Loucy (cell line): ENCODE results near the gene EPG5.

Experiments
- H2AFZ ChIP-seq: fragments of 200-600 bp; sonication (generic); 2 replicates; pipeline ENCODE4 v1.6.0; 2016; ENCODE audit warnings: antibody characterized with exemption, mild to moderate bottlenecking, low read length, moderate library complexity
- H3F3A ChIP-seq: fragments of 200-600 bp; 2 replicates; pipeline ENCODE4 v1.6.0; 2016; ENCODE audit warnings: antibody characterized with exemption, low read depth, mild to moderate bottlenecking
- H3K27me3 ChIP-seq: fragments of 200-600 bp; sonication (generic); 2 replicates; pipeline ENCODE4 v1.6.1; 2014; ENCODE audit warnings: low read length, mild to moderate bottlenecking; ENCODE audit not compliant: insufficient read depth, poor library complexity, severe bottlenecking
- H3K36me3 ChIP-seq: fragments of 200-600 bp; sonication (generic); 2 replicates; pipeline ENCODE4 v1.6.1; 2016; ENCODE audit warnings: low read length; ENCODE audit not compliant: insufficient read depth
- H3K4me1 ChIP-seq: fragments of 200-600 bp; sonication (generic); 2 replicates; pipeline ENCODE4 v1.5.1; 2014; ENCODE audit warnings: low read length, mild to moderate bottlenecking; ENCODE audit not compliant: insufficient read depth, poor library complexity, severe bottlenecking
- H3K4me2 ChIP-seq: fragments of 200-600 bp; sonication (generic); 2 replicates; pipeline ENCODE4 v1.6.0; 2014; ENCODE audit warnings: antibody characterized with exemption, low read length, low read depth, mild to moderate bottlenecking; ENCODE audit not compliant: poor library complexity, severe bottlenecking
- H3K4me3 ChIP-seq: fragments of 200-600 bp; sonication (generic); 2 replicates; pipeline ENCODE4 v1.5.1; 2014; ENCODE audit warnings: low read length, mild to moderate bottlenecking, mixed read lengths; ENCODE audit not compliant: poor library complexity, severe bottlenecking
- H3K79me2 ChIP-seq: fragments of 200-600 bp; sonication (generic); 2 replicates; pipeline ENCODE4 v1.6.1; 2014; ENCODE audit warnings: low read length; ENCODE audit not compliant: insufficient read depth
- H3K9ac ChIP-seq: fragments of 200-600 bp; sonication (generic); 2 replicates; pipeline ENCODE4 v1.6.0; 2014; ENCODE audit warnings: mild to moderate bottlenecking, low read depth, low read length, moderate library complexity; ENCODE audit not compliant: poor library complexity, severe bottlenecking
- H3K9me2 ChIP-seq: fragments of 200-600 bp; sonication (generic); replicated peaks from 2 replicates; pipeline ENCODE4 v1.6.1; 2016; ENCODE audit warnings: low read depth, low read length, mixed read lengths
- H3K9me3 ChIP-seq: fragments of 200-600 bp; sonication (generic); 2 replicates; pipeline ENCODE4 v1.6.1; 2014; ENCODE audit warnings: mild to moderate bottlenecking, antibody characterized with exemption, low read length, low read depth; ENCODE audit not compliant: insufficient read depth
- H4K20me1 ChIP-seq: fragments of 200-600 bp; sonication (generic); 2 replicates; pipeline ENCODE4 v1.6.0; 2014; ENCODE audit warnings: antibody characterized with exemption, low read length, mild to moderate bottlenecking; ENCODE audit not compliant: insufficient read depth, poor library complexity, severe bottlenecking
- EZH2phosphoT487 ChIP-seq: fragments of 200-600 bp; IDR thresholded peaks from 2 replicates; pipeline ENCODE4 v1.6.1; 2018; ENCODE audit warnings: antibody characterized with exemption, mild to moderate bottlenecking, moderate library complexity, borderline replicate concordance
- TF ChIP-seq, protein P1 (sequence below): fragments of 200-600 bp; sonication (generic); conservative IDR thresholded peaks from 2 replicates; pipeline ENCODE4 v1.5.1; 2014; ENCODE audit warnings: mild to moderate bottlenecking, antibody characterized with exemption, low read length

The EPG5 gene

DNA sequence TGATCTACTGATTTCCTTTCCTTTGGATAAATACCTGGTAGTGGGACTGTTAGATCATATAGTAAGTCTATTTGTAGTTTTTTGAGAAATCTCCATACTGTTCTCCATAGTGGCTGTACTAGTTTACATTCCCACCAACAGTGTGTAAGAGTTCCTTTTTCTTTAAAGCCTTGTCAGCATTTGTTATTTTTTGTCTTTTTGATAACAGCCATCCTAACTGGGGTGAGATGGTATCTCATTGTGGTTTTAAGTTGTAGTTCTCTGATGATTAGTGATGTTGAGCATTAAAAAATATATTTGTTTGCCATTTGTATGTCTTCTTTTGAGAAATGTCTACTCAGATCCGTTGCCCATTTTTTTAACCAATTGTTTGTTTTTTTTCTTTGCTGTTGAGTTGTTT lies 33.9 kb upstream of the EPG5 start:
- peaks cover 25% of the 10 kb centered on the region for H3K4me1 ChIP-seq
- H3K36me3 ChIP-seq = no peaks in the 10 kb centered on the region
- H3K4me2 ChIP-seq = peak overlapping the region; percentile 2
- H2AFZ ChIP-seq = no peak overlapping the region
- no peak overlapping the region for H3K9ac ChIP-seq
- peaks cover 4% of the 10 kb centered on the region; the same call in 1 of the 2 replicates for H3K9me3 ChIP-seq
- no peaks in the 10 kb centered on the region for H3K9me2 ChIP-seq
- no peaks in the 10 kb centered on the region for H3K27me3 ChIP-seq
- no peaks in the 10 kb centered on the region for H4K20me1 ChIP-seq
- no peak for TF ChIP-seq EZH2phosphoT487
- TF ChIP-seq, protein P1, sequence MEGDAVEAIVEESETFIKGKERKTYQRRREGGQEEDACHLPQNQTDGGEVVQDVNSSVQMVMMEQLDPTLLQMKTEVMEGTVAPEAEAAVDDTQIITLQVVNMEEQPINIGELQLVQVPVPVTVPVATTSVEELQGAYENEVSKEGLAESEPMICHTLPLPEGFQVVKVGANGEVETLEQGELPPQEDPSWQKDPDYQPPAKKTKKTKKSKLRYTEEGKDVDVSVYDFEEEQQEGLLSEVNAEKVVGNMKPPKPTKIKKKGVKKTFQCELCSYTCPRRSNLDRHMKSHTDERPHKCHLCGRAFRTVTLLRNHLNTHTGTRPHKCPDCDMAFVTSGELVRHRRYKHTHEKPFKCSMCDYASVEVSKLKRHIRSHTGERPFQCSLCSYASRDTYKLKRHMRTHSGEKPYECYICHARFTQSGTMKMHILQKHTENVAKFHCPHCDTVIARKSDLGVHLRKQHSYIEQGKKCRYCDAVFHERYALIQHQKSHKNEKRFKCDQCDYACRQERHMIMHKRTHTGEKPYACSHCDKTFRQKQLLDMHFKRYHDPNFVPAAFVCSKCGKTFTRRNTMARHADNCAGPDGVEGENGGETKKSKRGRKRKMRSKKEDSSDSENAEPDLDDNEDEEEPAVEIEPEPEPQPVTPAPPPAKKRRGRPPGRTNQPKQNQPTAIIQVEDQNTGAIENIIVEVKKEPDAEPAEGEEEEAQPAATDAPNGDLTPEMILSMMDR = no peak
- H3F3A ChIP-seq = no peaks in the 10 kb centered on the region
- no peaks in the 10 kb centered on the region for H3K79me2 ChIP-seq
- H3K4me3 ChIP-seq = no peak overlapping the region

GRCh38 chr18:45999536-45999935 lies 32.4 kb upstream of the EPG5 start:
- H2AFZ ChIP-seq = no peak overlapping the region
- peaks cover 25% of the 10 kb centered on the region for H3K4me1 ChIP-seq
- peaks cover 4% of the 10 kb centered on the region; the same call in 1 of the 2 replicates for H3K9me3 ChIP-seq
- H3K9me2 ChIP-seq = no peaks in the 10 kb centered on the region
- no peaks in the 10 kb centered on the region for H3K27me3 ChIP-seq
- TF ChIP-seq, protein P1 = no peak
- no peak for TF ChIP-seq EZH2phosphoT487
- no peaks in the 10 kb centered on the region for H3K36me3 ChIP-seq
- no peaks in the 10 kb centered on the region for H3K79me2 ChIP-seq
- no peaks in the 10 kb centered on the region for H4K20me1 ChIP-seq
- no peak overlapping the region for H3K4me3 ChIP-seq
- H3K4me2 ChIP-seq = no peak overlapping the region
- H3K9ac ChIP-seq = no peak overlapping the region
- no peaks in the 10 kb centered on the region for H3F3A ChIP-seq

DNA sequence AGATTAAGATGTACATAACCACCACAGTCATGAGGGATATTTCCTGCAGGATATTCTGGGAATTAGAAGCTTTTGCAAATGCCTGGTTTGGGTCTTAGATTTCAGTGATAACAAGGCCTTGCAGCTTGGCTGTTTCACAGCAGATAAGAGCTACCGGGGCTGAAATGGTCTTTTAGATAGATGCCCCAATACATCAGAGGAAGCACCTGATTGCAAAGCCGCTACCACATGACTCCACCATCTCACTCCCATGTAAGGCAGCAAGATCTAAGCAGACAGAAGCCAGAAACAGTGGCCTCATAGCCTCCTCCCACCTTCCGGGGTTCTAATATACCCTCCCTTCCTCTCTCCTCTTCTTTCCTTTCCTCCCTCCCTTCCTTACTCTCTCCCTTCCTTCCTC lies 31.1 kb upstream of the EPG5 start:
- TF ChIP-seq, protein P1 = no peak
- Histone ChIP-seq H2AFZ (no peak overlapping the region), H3K4me3 (no peak overlapping the region), H3K36me3 (no peaks in the 10 kb centered on the region), H3K27me3 (no peaks in the 10 kb centered on the region), H3K9me2 (no peaks in the 10 kb centered on the region), H3K4me2 (peak overlapping the region; percentile 10), H4K20me1 (no peaks in the 10 kb centered on the region), H3K9me3 (peaks cover 4% of the 10 kb centered on the region; the same call in 1 of the 2 replicates), H3K79me2 (no peaks in the 10 kb centered on the region), H3K4me1 (peaks cover 25% of the 10 kb centered on the region), H3K9ac (no peak overlapping the region), H3F3A (no peaks in the 10 kb centered on the region)
